ENCODE results near the gene TMEM25.
"Not testable (repeated sequence)": the region's sequence is repeated elsewhere in the genome, so short reads cannot be mapped to it uniquely, and the experiment has no call there.

The TMEM25 gene

GRCh38 chr11:118574636-118575035 is 43.6 kb downstream of the TMEM25 start:
- no peak overlapping the region for H3K4me3 ChIP-seq (replicated peaks; ENCODE audit: low read depth, low read length)
- H3K36me3 ChIP-seq (ENCODE audit: control insufficient read depth, insufficient read depth, low read length) = peaks cover 2% of the 10 kb centered on the region; the same call in 1 of the 2 replicates
- H3K27me3 ChIP-seq (replicated peaks; ENCODE audit: control insufficient read depth, insufficient read depth, low read length) = no peaks in the 10 kb centered on the region
- no peak for DNase-seq (ENCODE audit: extremely low read depth, insufficient read length)
- TF ChIP-seq CTCF (IDR thresholded peaks at IDR 0.05; ENCODE audit: insufficient read depth, low read length, poor library complexity, severe bottlenecking) = no peak

- not testable (repeated sequence) for DNase-seq (ENCODE audit: extremely low read depth, insufficient read length); H3K4me3 ChIP-seq (replicated peaks; ENCODE audit: low read depth, low read length); H3K27me3 ChIP-seq (replicated peaks; ENCODE audit: control insufficient read depth, insufficient read depth, low read length); H3K36me3 ChIP-seq (ENCODE audit: control insufficient read depth, insufficient read depth, low read length)
Observed at GRCh38 chr11:118577995-118578394, 47.0 kb downstream of the TMEM25 start.

GRCh38 chr11:118581057-118581456 is 50.1 kb downstream of the TMEM25 start:
- DNase-seq (ENCODE audit: extremely low read depth, insufficient read length) = no peak
- Histone ChIP-seq H3K27me3 (replicated peaks; ENCODE audit: control insufficient read depth, insufficient read depth, low read length) (no peaks in the 10 kb centered on the region), H3K36me3 (ENCODE audit: control insufficient read depth, insufficient read depth, low read length) (peaks cover 13% of the 10 kb centered on the region), H3K4me3 (replicated peaks; ENCODE audit: low read depth, low read length) (no peak overlapping the region)
- TF ChIP-seq CTCF (IDR thresholded peaks at IDR 0.05; ENCODE audit: insufficient read depth, low read length, poor library complexity, severe bottlenecking) = no peak
